AG09309 (cell line): ENCODE data around the gene PPP1R37.
"Not testable (repeated sequence)": the region's sequence is repeated elsewhere in the genome, so short reads cannot be mapped to it uniquely, and the experiment has no call there.

Source experiments
- DNase-seq: peaks from one replicate; pipeline ENCODE4 v3.0.0-alpha.2; 2010; ENCODE audit warnings: low read depth
- H3K4me3 ChIP-seq: 2 replicates; pipeline ENCODE4 v1.5.1; 2011; ENCODE audit warnings: mild to moderate bottlenecking, low read depth, low read length, moderate library complexity; ENCODE audit not compliant: control insufficient read depth
- TF ChIP-seq, protein P1 (sequence below): IDR thresholded peaks from 2 replicates; pipeline ENCODE4 v1.5.1; 2011; ENCODE audit warnings: mild to moderate bottlenecking, low read depth, low read length, inconsistent platforms; ENCODE audit not compliant: insufficient read depth, control insufficient read depth; ENCODE audit errors: missing control alignments

The PPP1R37 gene

DNA sequence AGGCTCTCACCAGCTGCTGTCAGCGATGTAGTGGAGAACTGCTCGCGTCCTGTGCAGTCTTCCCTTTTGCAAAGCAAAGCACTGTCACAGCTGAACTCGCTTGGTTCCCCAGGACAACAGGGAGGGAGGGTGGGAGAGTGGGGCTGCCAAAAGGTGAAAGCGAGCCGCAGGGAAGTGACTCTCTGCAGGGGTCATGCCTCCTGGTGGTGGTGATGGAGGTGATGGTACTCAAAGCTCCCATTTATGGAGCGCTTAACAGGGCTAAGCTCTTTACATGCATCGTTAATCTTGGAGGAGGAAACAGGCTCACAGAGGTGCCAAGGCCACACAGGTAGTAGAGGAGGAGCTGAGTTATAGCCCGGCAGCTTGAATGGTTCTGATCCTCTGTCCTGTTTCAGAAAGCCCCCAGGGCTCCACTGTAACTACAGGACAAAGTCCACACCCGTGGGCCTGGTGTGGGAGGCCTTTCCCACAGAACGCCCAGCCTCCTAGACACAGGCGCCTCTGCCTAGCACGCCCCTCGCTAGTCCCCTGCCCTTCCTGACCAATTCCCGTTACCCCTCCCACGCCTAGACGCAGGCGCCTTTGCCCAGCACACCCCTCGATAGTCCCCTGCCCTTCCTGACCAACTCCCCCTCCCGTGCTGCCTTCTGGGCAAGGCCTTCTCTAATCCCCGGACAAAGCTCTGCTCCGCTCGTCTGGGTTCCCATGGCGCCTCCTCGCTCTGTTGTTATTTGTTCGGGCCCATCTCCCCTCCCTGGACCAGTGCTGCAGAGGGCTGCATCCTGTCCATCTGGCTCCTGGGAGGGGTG is 10.7 kb downstream of the PPP1R37 start:
- H3K4me3 ChIP-seq, result no peak overlapping the region
- no peak for DNase-seq
- TF ChIP-seq, protein P1, sequence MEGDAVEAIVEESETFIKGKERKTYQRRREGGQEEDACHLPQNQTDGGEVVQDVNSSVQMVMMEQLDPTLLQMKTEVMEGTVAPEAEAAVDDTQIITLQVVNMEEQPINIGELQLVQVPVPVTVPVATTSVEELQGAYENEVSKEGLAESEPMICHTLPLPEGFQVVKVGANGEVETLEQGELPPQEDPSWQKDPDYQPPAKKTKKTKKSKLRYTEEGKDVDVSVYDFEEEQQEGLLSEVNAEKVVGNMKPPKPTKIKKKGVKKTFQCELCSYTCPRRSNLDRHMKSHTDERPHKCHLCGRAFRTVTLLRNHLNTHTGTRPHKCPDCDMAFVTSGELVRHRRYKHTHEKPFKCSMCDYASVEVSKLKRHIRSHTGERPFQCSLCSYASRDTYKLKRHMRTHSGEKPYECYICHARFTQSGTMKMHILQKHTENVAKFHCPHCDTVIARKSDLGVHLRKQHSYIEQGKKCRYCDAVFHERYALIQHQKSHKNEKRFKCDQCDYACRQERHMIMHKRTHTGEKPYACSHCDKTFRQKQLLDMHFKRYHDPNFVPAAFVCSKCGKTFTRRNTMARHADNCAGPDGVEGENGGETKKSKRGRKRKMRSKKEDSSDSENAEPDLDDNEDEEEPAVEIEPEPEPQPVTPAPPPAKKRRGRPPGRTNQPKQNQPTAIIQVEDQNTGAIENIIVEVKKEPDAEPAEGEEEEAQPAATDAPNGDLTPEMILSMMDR, result no peak

DNA sequence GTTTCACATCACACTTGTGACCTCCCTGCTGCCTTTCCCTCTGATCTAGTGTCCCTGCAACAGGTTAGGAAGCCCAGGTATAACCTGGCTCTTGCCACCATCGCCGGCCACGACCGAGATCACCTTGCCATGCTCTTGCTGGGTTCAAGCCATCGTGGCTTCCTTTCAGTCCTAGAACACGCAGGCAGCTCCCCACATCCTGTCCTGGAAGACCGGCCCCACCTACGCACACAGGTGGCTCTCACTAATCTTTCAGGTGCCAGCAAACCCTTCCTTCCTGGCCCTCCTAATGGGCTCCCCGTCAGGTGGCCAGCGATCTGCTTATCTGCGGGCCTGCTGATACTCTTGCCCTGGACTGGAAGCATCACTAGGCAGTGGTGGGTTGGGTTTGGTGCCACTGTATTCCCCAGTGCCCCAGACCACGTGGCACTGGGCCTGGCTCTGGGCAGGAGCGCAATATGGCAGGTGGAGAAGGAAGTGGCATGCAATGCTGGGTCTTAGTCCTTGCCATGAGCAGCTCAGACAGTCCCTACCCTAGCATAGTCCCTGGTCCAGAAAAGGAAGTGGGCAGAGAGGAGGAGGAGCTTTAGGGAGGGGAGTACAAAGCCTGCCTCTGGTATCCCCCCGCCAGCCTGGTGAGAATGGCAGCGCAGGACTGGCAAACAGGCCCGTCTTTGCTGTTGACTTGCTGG is 11.8 kb downstream of the PPP1R37 start:
- no peak for DNase-seq
- H3K4me3 ChIP-seq, result no peak overlapping the region
- TF ChIP-seq, protein P1, result no peak

DNA sequence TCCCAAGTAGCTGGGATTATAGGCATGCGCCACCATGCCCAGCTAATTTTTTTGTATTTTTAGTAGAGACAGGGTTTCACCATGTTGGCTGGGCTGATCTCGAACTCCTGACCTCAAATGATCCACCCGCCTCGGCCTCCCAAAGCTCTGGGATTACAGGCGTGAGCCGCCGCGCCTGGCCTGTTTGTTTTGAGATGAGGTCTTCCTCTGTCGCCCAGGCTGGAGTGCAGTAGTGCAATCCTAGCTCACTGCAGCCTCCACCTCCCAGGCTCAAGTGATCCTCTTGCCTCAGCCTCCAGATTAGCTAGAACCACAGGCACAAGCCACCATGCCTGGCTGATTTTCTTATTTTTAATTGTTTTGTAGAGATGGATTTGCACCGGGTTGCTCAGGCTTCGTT is 13.4 kb downstream of the PPP1R37 start:
- not testable (repeated sequence) for H3K4me3 ChIP-seq, DNase-seq

DNA sequence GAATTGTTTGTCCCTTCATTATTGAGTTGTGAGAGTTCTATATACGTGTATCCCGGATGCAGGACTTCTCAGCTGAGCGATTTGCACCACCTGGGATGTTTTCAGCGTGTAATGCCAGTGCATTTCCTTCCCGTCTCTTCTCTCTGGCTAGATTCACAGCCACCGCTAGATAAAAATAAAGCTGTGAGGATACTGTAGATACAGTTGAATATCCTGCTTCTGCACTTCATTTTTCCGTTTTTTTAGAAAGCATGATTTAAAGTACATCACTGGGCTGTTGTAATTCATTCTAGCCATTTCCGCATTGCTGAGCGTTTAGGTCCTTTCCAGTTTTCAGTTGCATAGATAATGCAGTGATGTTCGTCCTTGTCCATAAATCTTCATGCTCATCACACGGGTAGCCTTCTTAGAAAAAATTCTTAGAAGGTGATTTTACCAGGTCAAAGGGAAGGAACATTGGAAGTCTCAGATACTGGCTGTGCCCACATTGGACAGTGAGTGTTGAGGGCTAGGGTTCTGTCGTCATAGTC is 14.7 kb downstream of the PPP1R37 start:
- no peak for DNase-seq
- no peak overlapping the region for H3K4me3 ChIP-seq
- TF ChIP-seq, protein P1, result no peak

DNA sequence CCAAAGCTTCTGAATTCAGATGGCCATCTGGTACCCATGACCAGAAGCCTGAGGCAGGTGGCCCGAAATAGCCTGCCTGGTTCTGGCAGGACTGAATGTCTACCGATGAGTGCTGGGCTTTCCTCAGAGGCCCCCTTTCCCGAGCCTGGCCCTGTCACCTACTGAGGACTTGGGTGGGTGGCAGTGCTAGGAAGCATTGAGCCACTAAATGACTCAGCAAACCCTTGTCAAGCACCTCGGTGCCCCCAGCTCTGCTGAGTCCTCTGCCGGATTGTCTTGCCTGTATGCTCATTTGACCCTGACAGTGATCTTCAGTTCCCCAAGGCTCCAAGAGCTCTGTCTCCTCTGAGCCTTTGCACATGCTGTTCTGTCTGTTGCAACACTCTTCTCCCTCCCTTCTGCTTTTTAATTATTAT is 17.9 kb downstream of the PPP1R37 start:
- TF ChIP-seq, protein P1, result no peak
- DNase-seq, result no peak
- H3K4me3 ChIP-seq, result no peak overlapping the region

DNA sequence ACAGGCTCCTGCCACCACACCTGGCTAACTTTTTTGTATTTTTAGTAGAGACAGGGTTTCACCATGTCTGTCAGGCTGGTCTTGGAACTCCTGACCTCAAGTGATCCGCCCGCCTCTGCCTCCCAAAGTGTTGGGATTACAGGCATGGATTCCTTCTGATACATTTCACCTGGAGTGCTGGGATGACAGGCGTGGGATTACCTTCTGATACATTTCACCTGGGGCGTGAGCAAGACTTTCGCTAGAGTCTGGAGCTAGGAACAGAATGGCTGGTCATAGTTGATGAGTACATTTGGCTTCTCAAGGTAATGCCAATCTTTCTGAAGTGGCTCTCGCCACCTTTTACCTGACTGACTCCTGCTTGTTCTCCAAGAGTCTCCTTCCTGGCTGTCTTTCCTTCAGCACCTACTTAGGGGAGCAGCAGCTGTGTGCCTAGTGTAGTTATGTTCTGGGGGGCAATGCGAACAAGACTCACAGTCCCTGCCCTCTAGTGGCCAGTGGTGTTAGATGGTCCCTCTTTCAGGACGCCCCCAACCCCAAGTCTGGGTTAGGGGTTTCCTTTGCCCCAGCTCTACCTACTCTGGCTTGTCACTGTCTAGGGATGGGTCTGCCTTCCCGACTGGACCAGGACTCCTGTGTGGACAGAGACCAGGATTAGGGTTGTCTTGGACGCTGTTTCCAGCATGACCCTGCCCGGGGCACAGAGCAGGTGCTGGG is 19.3 kb downstream of the PPP1R37 start:
- no peak for DNase-seq
- TF ChIP-seq, protein P1, result peak; percentile 11

More for the DNA sequence above, 19.3 kb downstream of the PPP1R37 start:
- H3K4me3 ChIP-seq, result no peak overlapping the region
